PFSK-1 (cell line): ENCODE results near the gene PDYN.

Experiments used
- FOXP2 ChIP-seq: optimal IDR thresholded peaks from 2 replicates; pipeline ENCODE3; 2011; ENCODE audit warnings: borderline replicate concordance, control low read depth, inconsistent platforms; ENCODE audit not compliant: insufficient read depth; ENCODE audit errors: extremely low read length, extremely low read depth
- POLR2AphosphoS5 ChIP-seq: IDR thresholded peaks from 2 replicates; pipeline ENCODE4 v1.6.1; 2012; ENCODE audit warnings: low read depth, mild to moderate bottlenecking, control low read depth, low read length, moderate library complexity
- REST ChIP-seq, 2 experiments: IDR thresholded peaks; 2 replicates each; pipeline versions ENCODE4 v1.6.1 to v1.8.0; 2011 to 2012; ENCODE audit warnings: low read depth in 2 of 2, low read length in 2 of 2, control low read depth in 1 of 2, inconsistent platforms in 1 of 2, mild to moderate bottlenecking in 1 of 2, moderate library complexity in 1 of 2; ENCODE audit not compliant: insufficient read depth in 1 of 2
- SIN3A ChIP-seq: IDR thresholded peaks from 2 replicates; pipeline ENCODE4 v1.6.1; 2012; ENCODE audit warnings: mild to moderate bottlenecking, low read length, moderate library complexity, borderline replicate concordance; ENCODE audit not compliant: insufficient read depth
- TAF1 ChIP-seq: IDR thresholded peaks from 2 replicates; pipeline ENCODE4 v1.6.1; 2012; ENCODE audit warnings: low read length, control low read depth, borderline replicate concordance; ENCODE audit not compliant: insufficient read depth

Gene PDYN

GRCh38 chr20:2032168-2032567 is 38.3 kb upstream of the PDYN start:
- TF ChIP-seq SIN3A (no peak), FOXP2 (no peak), TAF1 (no peak), POLR2AphosphoS5 (no peak), REST (IDR thresholded peaks at IDR 0.05; ENCODE audit: insufficient read depth in 1 of 2, low read depth in 2 of 2, low read length in 2 of 2) (no peak)

- no peak for TF ChIP-seq POLR2AphosphoS5
- TF ChIP-seq SIN3A, result no peak
- no peak for TF ChIP-seq TAF1
- TF ChIP-seq FOXP2, result no peak
- no peak for TF ChIP-seq REST (IDR thresholded peaks at IDR 0.05; ENCODE audit: insufficient read depth in 1 of 2, low read depth in 2 of 2, low read length in 2 of 2)
These were observed 32.7 kb upstream of the PDYN start for GRCh38 chr20:2026514-2026913.

GRCh38 chr20:2026004-2026403 is 32.1 kb upstream of the PDYN start:
- TF ChIP-seq TAF1 (no peak), SIN3A (no peak), REST (IDR thresholded peaks at IDR 0.05; ENCODE audit: insufficient read depth in 1 of 2, low read depth in 2 of 2, low read length in 2 of 2) (no peak), FOXP2 (no peak), POLR2AphosphoS5 (no peak)

- TF ChIP-seq FOXP2, result no peak
- TF ChIP-seq REST (IDR thresholded peaks at IDR 0.05; ENCODE audit: insufficient read depth in 1 of 2, low read depth in 2 of 2, low read length in 2 of 2), result no peak
- no peak for TF ChIP-seq POLR2AphosphoS5
- TF ChIP-seq TAF1, result no peak
- no peak for TF ChIP-seq SIN3A
These were observed 29.3 kb upstream of the PDYN start for GRCh38 chr20:2023151-2023550.

- TF ChIP-seq REST (IDR thresholded peaks at IDR 0.05; ENCODE audit: insufficient read depth in 1 of 2, low read depth in 2 of 2, low read length in 2 of 2), result no peak
- no peak for TF ChIP-seq TAF1
- no peak for TF ChIP-seq SIN3A
- TF ChIP-seq FOXP2, result no peak
- TF ChIP-seq POLR2AphosphoS5, result no peak
These were observed 28.3 kb upstream of the PDYN start for GRCh38 chr20:2022163-2022562.
